T-helper 1 cell treated with Interleukin-12 subunit alpha and Interleukin-12 subunit beta and Interleukin-4 antibody, amounts not matched to agents 30 ng/mL and 1 ng/mL, for 36 hours (primary cell): Measurements from ENCODE around the gene TMEM9. TPM values are rescaled to one million over a fixed set of nuclear protein-coding genes. Genes with fewer than 3 reads are reported as not detected.
"Not testable (repeated sequence)": the region's sequence is repeated elsewhere in the genome, so short reads cannot be mapped to it uniquely, and the experiment has no call there.

ENCODE experiments used
- intact Hi-C: fragments of 100-400 bp; cut with micrococcal nuclease; formaldehyde crosslinking; loops from one replicate; pipeline ENCODE4 v1.15.1; 2024
- total RNA-seq: library from RNA; stranded (reverse); gene quantifications from 2 replicates; pipeline ENCODE4 v1.2.3, GENCODE V29; 2022

The TMEM9 gene
- total RNA-seq, 1 donor from 2014 or later = 12.5 TPM

DNA sequence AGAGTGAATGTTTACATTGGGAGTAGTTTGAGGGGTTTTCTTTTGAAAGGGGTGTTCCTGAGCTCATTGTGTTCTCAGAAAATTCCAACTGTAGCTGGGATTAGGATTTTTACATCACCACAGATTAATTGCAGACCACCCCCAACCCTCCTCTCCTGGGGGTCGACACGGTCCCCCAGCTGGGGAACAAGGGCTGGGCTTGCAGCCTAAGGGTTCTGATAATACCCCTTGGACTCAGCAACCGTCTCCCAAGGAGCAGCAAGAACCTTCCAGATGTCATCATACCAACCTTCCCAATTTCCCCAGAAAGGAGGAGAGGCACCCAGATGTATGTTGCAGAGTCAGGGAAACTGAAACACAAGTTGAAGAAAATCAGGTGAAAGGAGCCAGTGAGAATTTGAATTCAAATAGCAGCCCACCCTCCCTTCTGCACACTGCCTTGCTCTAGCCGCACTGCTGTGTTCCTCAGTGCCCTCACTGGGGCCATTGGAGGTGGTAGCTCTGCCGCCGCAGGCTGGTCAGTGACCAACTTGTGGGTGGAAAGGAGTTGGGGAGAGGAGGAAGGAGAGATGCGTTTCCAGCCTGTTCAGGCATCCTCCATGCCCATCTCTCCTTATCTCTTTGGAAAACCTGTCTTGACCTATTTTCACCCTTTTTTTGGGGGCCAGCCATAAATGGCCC, 21.7 kb upstream of the TMEM9 start:
- intact Hi-C loops = no loop called here

DNA sequence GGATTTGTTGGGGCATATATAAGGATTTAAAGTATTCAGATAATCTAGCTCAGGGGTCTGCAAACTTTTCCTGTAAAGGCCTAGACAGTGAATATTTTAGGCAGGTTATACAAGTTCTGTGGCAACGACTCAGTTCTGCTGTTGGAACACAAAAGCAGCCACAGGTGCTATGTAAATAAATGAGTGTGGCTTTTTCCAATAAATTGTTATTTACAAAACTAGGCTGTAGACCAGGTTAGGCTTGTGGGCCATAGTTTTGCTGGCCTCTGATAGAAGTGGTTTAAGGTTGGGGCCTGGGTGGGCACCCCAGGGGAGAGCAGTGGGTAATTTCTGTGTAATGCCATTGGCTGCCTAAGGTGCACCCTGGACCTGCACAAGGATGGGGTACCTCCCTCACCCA, 19.5 kb upstream of the TMEM9 start:
- intact Hi-C loops = loop anchor here (5.0 kb wide), 1 partner anchor 156 kb away; no protein-coding TSS in a partner anchor

DNA sequence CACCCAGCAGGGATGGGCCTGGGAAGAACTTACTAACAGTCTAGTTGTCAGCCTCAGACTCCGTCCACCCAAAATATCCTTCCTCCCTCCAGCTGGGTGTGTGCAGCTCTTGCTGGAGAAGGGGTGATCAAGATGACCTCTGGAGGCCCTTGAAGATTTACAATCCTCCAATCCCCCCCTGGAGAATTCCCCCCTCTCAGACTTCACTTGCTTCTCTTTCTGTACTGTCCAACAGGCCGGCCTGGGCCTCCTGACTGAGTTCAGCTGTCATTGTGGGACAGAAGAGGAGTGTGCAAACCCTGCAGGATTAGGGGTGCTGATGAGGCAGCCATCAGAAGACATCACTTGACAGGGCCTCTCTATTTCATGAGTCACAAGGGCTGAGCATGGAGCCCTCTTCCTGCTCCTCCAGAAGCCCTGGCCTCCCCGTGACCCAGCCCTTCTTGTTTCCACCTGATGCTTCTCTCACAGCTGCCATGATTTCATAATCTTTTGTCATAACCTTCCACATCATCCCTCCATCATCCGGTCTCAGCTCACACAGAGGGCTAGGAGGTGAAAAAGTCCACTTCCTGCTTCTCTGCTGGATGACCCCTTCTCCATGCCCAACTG, 18.8 kb upstream of the TMEM9 start:
- intact Hi-C loops = loop anchor here (5.0 kb wide), 1 partner anchor 156 kb away; no protein-coding TSS in a partner anchor

DNA sequence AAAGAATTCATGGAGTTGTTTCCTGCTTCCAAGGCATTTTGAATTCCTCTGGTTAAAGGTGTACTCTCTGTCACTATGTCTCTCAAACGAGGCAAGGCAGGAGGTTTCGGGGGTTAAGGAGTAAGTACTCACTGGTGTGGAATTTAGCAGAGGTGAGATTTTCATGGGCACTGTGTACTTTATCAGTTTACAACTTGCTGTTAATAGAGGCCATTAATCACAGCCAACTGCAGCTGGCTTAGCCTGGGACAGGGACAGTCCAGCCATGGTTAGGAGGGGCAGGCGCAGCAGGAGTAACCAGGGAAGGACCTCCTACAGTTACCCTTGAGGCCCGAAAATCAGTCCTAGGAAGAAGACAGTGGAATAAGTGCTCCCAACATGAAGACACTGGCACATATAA, 18.1 kb upstream of the TMEM9 start:
- intact Hi-C loops = loop anchor here (5.0 kb wide), 1 partner anchor 155 kb away; no protein-coding TSS in a partner anchor

DNA sequence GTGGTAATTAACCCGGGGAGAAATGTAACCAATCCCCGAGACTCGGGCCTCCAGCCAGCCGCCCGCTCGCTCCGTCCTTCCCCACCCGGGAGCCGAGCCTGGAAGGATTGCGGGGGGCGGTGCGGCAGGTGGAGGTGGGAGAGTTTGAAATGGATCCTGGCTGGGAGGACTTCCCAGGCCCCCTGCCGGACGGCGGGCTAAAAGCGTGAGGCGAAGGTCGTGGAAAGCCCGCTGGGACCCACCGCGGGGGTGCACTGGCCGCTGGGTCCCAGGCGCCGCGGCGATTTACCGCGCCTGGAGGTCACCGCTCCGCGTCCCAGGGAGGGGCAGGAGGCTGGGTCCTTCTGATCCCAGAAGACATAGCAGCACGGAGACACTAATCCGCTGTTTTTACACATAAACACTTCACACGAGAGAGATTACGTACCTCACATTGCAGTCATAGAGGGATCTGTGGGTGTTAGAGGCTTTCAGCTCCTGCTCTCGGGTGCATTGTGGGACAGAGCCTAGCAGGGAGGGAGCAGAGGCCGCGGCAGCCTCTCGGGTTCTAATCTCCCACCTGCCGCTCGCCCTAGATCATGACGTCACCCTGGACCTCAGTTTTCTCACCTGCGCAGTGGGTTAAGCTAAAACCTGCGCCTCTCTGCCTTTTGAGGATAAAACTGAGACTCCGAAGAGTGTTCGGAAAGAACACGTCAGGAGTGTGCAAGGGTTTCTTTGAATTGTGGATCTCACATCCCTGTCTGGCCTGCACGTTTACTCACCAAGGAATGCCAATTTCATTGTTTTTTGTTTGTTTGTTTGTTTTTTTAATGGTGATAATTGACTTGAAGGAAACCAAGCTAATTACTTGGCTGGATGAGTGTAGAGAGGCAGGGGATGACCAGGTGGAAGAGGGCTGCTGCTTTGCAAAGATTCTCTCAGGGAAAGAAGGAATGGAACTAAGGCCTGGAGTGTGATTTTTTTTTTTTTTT, 17.1 kb upstream of the TMEM9 start:
- intact Hi-C loops = loop anchor here (5.0 kb wide), 1 partner anchor 154 kb away; no protein-coding TSS in a partner anchor

DNA sequence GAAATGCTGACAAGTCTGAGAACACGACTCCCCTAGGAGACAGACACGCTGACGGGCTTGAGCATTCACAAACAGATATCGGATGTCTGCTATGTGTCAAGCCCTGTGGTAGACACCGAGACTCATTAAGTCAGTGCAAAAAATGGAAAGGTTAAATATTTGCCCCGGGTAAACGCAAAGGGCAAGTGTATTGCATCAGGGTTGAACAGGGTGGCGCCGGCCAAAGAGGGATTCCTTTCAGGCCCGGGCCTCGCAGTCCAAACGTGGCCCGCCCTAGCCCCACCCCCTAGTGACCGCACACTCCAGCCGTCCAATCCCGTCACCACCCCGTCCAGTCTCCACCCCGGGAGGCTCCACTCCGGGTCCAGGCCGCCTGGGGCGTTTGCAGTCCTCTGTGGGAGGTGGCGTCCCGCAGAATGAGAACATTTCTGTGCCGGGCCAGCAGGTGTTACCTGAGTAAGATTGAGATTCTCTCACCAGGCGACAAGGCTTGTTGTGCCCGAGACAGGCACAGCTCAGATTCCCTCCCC, 16.3 kb upstream of the TMEM9 start:
- intact Hi-C loops = loop anchor here (1.0 to 5.0 kb wide), 2 partner anchors 16 to 153 kb away; partner anchors contain the start of gene TMEM9

DNA sequence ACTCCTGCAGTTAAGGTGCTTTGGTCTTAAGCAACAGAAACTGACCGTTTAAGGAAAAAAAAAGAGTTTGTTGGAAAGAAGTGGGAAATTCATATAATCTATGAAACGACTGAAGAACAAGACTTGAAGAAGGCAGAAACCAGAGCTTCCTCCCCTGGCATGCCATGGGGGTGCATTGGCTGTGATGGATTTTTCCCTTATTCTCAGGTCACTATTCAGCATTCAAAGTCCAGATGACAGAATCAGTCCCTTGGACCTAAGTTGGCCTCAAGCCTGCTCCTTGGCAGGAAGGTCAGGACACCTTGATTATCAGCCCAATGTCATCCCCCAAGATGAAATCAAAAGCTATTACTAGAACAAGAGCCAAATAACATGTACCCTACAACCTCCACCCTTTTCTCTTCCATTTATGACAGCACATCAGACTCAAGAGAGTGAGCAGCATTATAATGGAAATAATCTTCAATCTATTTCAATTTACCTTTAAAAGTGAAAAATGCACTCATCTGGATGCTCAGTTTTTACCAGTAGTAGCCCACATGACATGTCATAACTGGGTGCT, 15.8 kb upstream of the TMEM9 start:
- intact Hi-C loops = loop anchor here (1.0 to 5.0 kb wide), 2 partner anchors 16 to 153 kb away; partner anchors contain the start of gene TMEM9

DNA sequence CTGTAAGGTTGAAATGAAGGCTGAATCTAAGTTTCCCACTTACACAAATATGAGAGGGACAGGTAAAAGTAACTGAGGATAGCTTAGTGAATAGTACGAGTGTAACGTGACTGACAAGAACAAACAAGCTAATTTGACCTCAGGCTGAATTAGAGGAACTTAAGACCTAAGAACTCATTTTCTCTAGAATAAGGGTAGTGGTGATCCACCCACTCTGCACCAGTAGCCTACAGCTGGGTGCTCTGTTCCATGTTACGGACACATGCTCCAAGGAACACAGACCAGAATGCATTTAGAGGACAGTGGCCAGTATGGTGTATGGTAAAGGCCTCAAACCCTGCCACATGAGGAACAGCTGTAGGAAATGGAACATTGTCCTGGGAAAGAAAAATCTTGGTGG, 14.9 kb upstream of the TMEM9 start:
- intact Hi-C loops = no loop called here

DNA sequence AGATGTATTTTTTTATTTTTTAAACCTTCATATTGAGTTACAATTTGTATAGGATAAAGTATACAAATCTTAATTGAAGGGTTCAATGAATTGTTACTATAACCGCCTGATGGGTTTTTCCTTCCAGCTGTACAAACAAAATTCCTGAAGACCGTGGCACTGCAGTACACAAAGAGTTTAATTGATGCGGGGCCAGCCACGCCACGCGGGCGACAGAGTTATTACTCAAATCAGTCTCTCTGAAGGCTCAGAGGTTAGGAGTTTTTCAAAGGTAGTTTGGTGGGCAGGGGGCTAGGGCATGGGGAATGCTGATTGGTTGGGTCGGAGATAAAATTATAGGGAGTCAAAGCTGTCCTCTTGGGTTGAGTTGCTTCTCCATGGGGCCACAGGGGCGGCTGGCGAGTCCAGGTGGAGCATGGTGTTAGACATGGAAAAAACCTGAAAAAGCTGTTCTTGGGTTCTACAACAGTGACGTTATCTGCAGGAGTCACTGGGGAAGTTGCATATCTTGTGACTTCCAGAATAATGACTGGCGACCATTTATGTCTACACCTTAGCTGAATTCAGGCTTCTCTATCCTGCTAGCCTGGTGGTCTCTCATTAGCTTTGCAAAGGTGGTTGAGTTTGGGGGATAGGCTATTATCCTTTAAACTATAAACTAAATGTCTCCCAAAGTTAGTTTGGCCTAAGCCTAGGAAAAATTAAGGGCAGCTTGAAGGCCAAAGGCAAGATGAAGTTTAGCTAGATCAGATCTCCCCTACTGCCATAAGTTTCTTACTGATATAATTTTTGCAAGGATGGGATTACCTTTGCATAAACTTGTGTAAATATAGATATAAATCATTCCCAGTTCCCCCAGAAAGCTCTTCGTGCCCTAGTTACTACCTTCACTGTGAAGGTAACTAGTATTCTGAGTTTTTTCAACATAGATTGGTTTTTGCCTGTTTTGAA, 13.0 kb upstream of the TMEM9 start:
- intact Hi-C loops = no loop called here

DNA sequence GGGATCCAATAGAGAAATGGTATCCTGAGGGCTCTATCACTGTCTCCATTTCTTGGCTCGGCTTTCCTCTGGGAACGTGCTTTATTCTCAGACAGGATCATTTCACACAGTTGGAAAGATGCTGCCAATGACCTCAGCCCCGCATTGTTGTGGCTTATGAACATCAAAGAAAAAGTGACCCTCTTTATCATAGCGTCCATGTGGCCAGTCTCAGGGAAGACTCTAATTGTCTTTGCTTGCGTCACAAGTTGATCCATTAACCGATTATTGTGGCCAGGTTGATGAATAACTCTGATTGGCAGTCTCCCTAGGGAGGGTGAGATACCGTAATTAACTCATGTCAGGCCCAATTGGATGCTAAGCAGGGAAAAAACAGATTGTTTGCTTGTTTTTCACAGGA, 10.4 kb upstream of the TMEM9 start:
- intact Hi-C loops = no loop called here

DNA sequence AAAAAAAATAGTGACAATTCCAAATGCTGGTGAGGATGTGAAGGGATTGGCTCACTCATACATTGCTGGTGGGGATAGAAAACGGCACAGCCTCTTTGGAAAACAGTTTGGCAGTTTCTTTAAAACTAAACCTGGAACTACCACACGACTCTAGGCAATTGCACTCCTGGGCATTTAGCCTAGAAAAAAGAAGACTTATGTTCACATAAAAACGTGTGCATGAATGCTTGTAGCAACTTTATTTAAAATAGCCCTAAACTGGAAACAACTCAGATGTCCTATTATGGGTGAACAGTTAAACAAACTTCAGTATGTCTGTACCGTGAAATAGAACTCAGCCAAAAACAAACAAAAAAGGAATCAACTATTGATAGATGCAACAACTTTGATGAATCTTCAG, 9.4 kb upstream of the TMEM9 start:
- intact Hi-C loops = no loop called here

DNA sequence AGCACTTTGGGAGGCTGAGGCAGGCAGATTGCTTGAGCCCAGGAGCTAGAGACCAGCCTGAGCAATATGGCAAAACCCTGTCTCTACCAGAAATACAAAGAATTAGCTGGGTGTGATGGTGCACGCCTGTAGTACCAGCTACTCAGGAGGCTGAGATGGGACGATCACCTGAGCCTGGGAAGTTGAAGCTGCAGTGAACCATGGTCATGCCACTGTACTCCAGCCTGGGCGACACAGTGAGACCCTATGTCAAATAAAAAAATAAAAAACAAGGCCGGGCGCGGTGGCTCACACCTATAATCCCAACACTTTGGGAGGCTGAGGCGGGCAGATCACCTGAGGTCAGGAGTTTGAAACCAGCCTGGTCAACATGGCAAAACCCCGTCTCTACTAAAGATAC, 8.8 kb upstream of the TMEM9 start:
- intact Hi-C loops = not testable (repeated sequence)

DNA sequence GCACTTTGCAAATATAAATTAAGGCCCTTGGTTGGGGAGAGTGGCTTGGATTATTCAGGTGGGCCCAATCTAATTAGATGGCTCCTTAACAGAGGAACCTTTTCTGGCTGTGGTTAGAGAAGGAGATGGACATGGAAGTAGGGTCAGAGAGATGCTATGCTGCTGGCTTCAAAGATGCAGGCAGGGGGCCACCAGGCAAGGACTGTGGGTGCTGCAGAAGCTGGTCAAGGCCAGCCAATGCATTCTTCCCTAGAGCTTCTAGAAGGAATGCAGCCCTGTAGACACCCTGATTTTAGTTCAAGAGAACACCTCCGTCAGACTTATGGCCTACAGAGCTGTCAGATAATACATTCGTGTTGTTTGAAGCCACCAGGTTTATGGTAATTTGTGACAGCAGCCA, 3.7 kb upstream of the TMEM9 start:
- intact Hi-C loops = no loop called here

DNA sequence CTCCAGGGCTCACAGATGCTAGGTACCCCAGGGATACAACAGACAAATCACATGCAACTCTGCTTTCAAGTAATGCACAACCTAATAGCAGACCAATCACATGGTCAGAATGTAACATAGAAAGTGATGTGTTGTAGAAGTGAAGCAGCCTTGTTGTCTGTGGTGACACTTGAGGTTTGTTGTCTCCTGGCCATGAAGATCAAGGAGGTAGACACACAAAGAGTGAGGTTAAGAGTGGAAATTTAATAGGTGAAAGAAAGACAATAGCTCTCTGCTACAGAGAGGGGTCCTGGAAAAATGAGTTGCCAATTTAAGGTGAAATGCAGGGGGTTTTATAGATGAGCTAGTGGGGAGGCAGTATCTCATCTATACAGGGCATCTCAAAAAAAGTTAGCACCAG, 2.5 kb upstream of the TMEM9 start:
- intact Hi-C loops = no loop called here

DNA sequence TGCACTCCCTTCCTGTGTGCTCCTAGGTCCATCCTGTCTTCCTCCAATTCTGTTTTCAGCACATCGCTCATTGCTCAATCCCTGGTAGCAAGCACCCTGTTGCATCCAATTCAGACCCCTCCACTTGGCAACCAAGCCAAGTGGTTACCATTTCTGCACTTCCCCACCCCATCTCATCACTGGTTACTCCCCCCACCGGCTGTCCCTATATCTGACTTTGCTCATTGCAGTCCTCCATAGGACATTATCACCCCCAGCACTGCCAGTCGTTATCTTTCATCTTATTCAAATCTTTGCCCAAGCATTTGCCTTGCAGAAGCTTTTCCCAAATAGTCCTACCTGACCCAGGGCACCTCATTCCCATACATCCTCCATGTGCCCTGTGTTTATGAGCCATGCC, 2.1 kb upstream of the TMEM9 start:
- intact Hi-C loops = no loop called here

DNA sequence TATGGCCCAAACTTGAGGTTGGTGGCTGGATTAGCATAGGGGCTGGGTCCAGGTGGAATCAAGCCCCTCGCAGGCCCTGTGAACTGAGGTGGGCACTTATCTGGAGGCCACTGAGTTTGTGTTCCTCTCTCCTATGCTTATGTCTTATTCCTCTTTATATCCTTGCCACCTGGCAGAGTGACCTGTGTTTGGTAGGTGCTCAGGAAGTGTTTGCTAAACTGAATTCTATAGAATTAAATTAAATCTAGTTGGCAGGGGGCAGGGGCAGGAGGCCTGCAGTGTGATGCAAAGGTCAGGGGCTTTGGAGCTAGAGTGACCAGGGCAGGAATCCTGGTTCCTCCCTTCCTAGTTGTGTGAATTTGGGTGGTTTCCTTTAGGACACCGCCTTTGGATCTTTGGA, 1.1 kb upstream of the TMEM9 start:
- intact Hi-C loops = loop anchor here (2.0 kb wide), 1 partner anchor 325 kb away; no protein-coding TSS in a partner anchor

DNA sequence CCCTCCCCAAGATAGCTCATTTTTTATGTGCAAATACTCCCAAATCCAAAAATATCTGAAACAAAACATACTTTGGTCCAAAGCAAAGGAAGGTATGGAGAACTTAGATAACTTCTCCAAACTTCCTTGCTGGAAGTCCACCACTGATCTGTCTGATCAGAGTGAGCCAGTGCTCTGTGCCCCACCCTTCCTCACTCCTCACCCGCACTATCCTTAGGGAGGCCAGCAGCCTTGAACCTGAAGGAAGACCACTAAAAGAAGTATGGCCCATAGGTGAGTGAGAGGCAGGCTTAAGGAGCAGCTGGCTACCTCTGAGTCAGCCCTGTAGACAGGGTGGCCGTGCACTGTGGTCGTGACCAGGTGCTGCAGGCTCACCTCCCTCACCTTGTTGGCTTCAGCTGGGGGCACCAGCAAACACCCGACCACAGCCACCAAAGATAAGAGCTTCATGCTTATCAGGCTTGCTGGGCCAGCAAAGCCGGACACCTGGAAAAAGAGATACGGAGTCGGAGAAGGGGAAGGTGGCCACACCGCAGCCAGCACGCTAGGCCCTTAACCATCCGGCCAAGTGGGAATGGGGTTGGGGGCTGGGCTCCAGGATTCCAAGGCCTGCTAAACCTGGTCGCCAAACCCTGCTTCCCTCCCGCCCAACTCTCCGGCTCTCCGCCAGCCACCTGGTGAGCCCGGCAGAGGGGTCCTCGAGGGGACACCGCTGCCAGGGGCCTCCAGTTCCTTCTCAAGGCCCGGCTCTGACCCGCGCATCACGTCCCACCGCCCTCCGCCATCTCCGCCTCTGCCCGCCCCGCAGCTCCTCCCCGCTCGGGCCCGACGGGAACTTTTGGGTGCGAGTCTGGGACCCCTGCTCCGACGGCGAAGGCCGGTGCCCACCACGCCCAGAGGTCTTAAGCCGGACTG, 543 bp downstream of the TMEM9 start:
- intact Hi-C loops = loop anchor here (1.0 to 5.0 kb wide), 8 partner anchors 17 to 676 kb away; partner anchors contain the start of genes DDX59, IPO9, KIF14 and KIF21B

DNA sequence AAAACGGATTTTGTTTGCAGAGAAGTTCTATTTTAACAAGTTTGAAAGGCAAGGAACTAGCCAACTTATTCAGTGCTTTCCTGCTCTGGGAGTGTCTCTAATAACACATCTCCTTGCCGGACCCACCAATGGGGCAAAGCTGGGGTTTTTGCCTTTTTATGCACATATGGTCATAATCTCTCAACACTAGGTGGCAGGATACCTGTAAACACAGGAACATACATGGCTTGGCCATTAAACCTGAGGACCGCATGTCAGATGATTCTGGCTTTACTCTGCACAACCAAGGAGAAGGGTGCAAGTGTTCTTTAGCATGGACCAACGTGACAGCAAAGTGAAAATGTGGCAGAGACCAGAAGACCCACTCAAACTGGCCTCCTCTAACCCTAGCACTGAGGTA, 4.9 kb downstream of the TMEM9 start:
- intact Hi-C loops = loop anchor here (1.0 kb wide), 2 partner anchors 36 to 74 kb away; no protein-coding TSS in a partner anchor
